Cerebellar cortex (tissue), 1 donor: ENCODE measurements around the gene CCDC82.
A peak's percentile ranks its signal among the peaks of the same experiment; 100 is the strongest.

Experiments used
- DNase-seq: peaks from one replicate; pipeline ENCODE4 v3.0.0-alpha.2; 2015; ENCODE audit warnings: low spot score

CCDC82 gene

GRCh38 chr11:96306933-96307775, 82.6 kb downstream of the CCDC82 start:
- DNase-seq: peak; percentile 48

- DNase-seq: no peak
Measured at GRCh38 chr11:96306600-96306932, 83.1 kb downstream of the CCDC82 start.

- DNase-seq: no peak
Measured at GRCh38 chr11:96306071-96306470, 83.6 kb downstream of the CCDC82 start.

- no peak for DNase-seq
Measured at GRCh38 chr11:96303980-96304379, 85.7 kb downstream of the CCDC82 start.

GRCh38 chr11:96303064-96303463, 86.6 kb downstream of the CCDC82 start:
- DNase-seq: no peak
